SK-N-SH treated with all-trans-retinoic acid at 6 μM for 48 hours (cell line): Measurements from ENCODE around the gene ARHGAP15.

Source experiments
- ATAC-seq: fragments of 200-7000 bp; cut with Tn5 transposase; 3 replicates; pipeline ENCODE4 v1.9.1; 2020; ENCODE audit warnings: mild to moderate bottlenecking, moderate library complexity
- ARNTL ChIP-seq: fragments of 450-650 bp; formaldehyde crosslinking; IDR thresholded peaks from 2 replicates; pipeline ENCODE4 v1.5.0; 2020; ENCODE audit warnings: low read depth, mild to moderate bottlenecking, moderate library complexity, borderline replicate concordance
- CSDC2 ChIP-seq: fragments of 250-450 bp; sonication (Bioruptor Pico); IDR thresholded peaks from 2 replicates; pipeline ENCODE4 v1.5.0; 2020; ENCODE audit warnings: mild to moderate bottlenecking, moderate library complexity
- ESRRG ChIP-seq: fragments of 250-450 bp; sonication (Bioruptor Pico); IDR thresholded peaks from 2 replicates; pipeline ENCODE4 v1.6.1; 2021; ENCODE audit warnings: mild to moderate bottlenecking
- GLIS3 ChIP-seq: fragments of 250-450 bp; sonication (Bioruptor Pico); IDR thresholded peaks from 2 replicates; pipeline ENCODE4 v1.5.0; 2020; ENCODE audit warnings: mild to moderate bottlenecking, moderate library complexity
- ISL1 ChIP-seq: fragments of 250-450 bp; sonication (Bioruptor Pico); IDR thresholded peaks from 2 replicates; pipeline ENCODE4 v2.1.2; 2022; ENCODE audit warnings: mild to moderate bottlenecking, moderate library complexity
- OSR1 ChIP-seq: fragments of 250-450 bp; sonication (Bioruptor Pico); IDR thresholded peaks from 2 replicates; pipeline ENCODE4 v1.8.0; 2022; ENCODE audit warnings: moderate library complexity, mild to moderate bottlenecking, inconsistent platforms
- PATZ1 ChIP-seq: fragments of 250-450 bp; sonication (Bioruptor Pico); IDR thresholded peaks from 2 replicates; pipeline ENCODE4 v1.8.0; 2020; ENCODE audit warnings: mild to moderate bottlenecking, moderate library complexity, borderline replicate concordance
- POU6F1 ChIP-seq: fragments of 250-450 bp; sonication (Bioruptor Pico); IDR thresholded peaks from 2 replicates; pipeline ENCODE4 v1.8.0; 2021; ENCODE audit warnings: low read depth, mild to moderate bottlenecking, moderate library complexity, borderline replicate concordance
- PPARA ChIP-seq: fragments of 250-450 bp; sonication (Bioruptor Pico); IDR thresholded peaks from 2 replicates; pipeline ENCODE4 v1.5.0; 2020; ENCODE audit warnings: mild to moderate bottlenecking, borderline replicate concordance
- RARB ChIP-seq: fragments of 250-450 bp; sonication (Bioruptor Pico); IDR thresholded peaks from 2 replicates; pipeline ENCODE4 v1.8.0; 2021; ENCODE audit warnings: mild to moderate bottlenecking, moderate library complexity
- SNAI2 ChIP-seq: fragments of 250-450 bp; sonication (Bioruptor Pico); IDR thresholded peaks from 2 replicates; pipeline ENCODE4 v1.5.0; 2020; ENCODE audit warnings: mild to moderate bottlenecking, moderate library complexity
- TCF4 ChIP-seq: fragments of 250-450 bp; sonication (Bioruptor Pico); IDR thresholded peaks from 2 replicates; pipeline ENCODE4 v1.8.0; 2021; ENCODE audit warnings: mild to moderate bottlenecking, moderate library complexity, borderline replicate concordance
- TOX ChIP-seq: fragments of 250-450 bp; sonication (Bioruptor Pico); IDR thresholded peaks from 2 replicates; pipeline ENCODE4 v1.8.0; 2021; ENCODE audit warnings: mild to moderate bottlenecking, moderate library complexity, borderline replicate concordance
- TSHZ2 ChIP-seq: fragments of 250-450 bp; sonication (Bioruptor Pico); IDR thresholded peaks from 2 replicates; pipeline ENCODE4 v1.5.0; 2020; ENCODE audit warnings: mild to moderate bottlenecking, moderate library complexity
- ZFP3 ChIP-seq: fragments of 250-450 bp; sonication (Bioruptor Pico); IDR thresholded peaks from 2 replicates; pipeline ENCODE4 v1.5.0; 2020; ENCODE audit warnings: mild to moderate bottlenecking, moderate library complexity
- ZFP30 ChIP-seq: fragments of 450-650 bp; formaldehyde crosslinking; IDR thresholded peaks from 2 replicates; pipeline ENCODE4 v1.5.0; 2022; ENCODE audit warnings: mild to moderate bottlenecking, moderate library complexity
- ZNF565 ChIP-seq: fragments of 450-650 bp; formaldehyde crosslinking; conservative IDR thresholded peaks from 2 replicates; pipeline ENCODE4 v1.5.0; 2020; ENCODE audit warnings: low read depth, mild to moderate bottlenecking, moderate library complexity
- ZNF70 ChIP-seq: fragments of 450-650 bp; formaldehyde crosslinking; IDR thresholded peaks from 2 replicates; pipeline ENCODE4 v1.5.0; 2020; ENCODE audit warnings: mild to moderate bottlenecking, moderate library complexity
- ZNF8 ChIP-seq: fragments of 450-650 bp; formaldehyde crosslinking; IDR thresholded peaks from 2 replicates; pipeline ENCODE4 v1.5.0; 2020; ENCODE audit warnings: mild to moderate bottlenecking, moderate library complexity
- TF ChIP-seq, protein P1 (sequence below): fragments of 250-450 bp; sonication (Bioruptor Pico); IDR thresholded peaks from 2 replicates; pipeline ENCODE4 v1.5.1; 2020; ENCODE audit warnings: low read depth, mild to moderate bottlenecking, moderate library complexity
- TF ChIP-seq, protein P2 (sequence below): fragments of 250-450 bp; sonication (Bioruptor Pico); IDR thresholded peaks from 2 replicates; pipeline ENCODE4 v1.5.1; 2021; ENCODE audit warnings: mild to moderate bottlenecking, moderate library complexity

Gene ARHGAP15

GRCh38 chr2:143252138-143252907 lies 123.1 kb downstream of the ARHGAP15 start:
- no peak for ATAC-seq
- TF ChIP-seq ZFP30 (CRISPR knock-in tag) (no peak), RARB (CRISPR knock-in tag) (no peak), ISL1 (CRISPR knock-in tag) (no peak), SNAI2 (CRISPR knock-in tag) (no peak), ZFP3 (CRISPR knock-in tag) (no peak), PATZ1 (CRISPR knock-in tag) (no peak), GLIS3 (CRISPR knock-in tag) (no peak), PPARA (CRISPR knock-in tag) (no peak), TOX (CRISPR knock-in tag) (no peak), ARNTL (CRISPR knock-in tag) (no peak), ZNF70 (CRISPR knock-in tag) (no peak), TSHZ2 (CRISPR knock-in tag) (no peak), POU6F1 (CRISPR knock-in tag) (no peak)
- TF ChIP-seq, protein P1, sequence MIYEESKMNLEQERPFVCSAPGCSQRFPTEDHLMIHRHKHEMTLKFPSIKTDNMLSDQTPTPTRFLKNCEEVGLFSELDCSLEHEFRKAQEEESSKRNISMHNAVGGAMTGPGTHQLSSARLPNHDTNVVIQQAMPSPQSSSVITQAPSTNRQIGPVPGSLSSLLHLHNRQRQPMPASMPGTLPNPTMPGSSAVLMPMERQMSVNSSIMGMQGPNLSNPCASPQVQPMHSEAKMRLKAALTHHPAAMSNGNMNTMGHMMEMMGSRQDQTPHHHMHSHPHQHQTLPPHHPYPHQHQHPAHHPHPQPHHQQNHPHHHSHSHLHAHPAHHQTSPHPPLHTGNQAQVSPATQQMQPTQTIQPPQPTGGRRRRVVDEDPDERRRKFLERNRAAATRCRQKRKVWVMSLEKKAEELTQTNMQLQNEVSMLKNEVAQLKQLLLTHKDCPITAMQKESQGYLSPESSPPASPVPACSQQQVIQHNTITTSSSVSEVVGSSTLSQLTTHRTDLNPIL (CRISPR knock-in tag): no peak

GRCh38 chr2:143254110-143254509 lies 124.9 kb downstream of the ARHGAP15 start:
- ATAC-seq: no peak
- TF ChIP-seq, protein P1 (CRISPR knock-in tag): no peak
- TF ChIP-seq, protein P2, sequence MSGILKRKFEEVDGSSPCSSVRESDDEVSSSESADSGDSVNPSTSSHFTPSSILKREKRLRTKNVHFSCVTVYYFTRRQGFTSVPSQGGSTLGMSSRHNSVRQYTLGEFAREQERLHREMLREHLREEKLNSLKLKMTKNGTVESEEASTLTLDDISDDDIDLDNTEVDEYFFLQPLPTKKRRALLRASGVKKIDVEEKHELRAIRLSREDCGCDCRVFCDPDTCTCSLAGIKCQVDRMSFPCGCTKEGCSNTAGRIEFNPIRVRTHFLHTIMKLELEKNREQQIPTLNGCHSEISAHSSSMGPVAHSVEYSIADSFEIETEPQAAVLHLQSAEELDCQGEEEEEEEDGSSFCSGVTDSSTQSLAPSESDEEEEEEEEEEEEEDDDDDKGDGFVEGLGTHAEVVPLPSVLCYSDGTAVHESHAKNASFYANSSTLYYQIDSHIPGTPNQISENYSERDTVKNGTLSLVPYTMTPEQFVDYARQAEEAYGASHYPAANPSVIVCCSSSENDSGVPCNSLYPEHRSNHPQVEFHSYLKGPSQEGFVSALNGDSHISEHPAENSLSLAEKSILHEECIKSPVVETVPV (CRISPR knock-in tag): no peak
- TF ChIP-seq ESRRG (CRISPR knock-in tag) (no peak), CSDC2 (CRISPR knock-in tag) (no peak), GLIS3 (CRISPR knock-in tag) (no peak), TCF4 (CRISPR knock-in tag) (no peak), OSR1 (no peak), ZNF8 (CRISPR knock-in tag) (no peak), TOX (CRISPR knock-in tag) (no peak), POU6F1 (CRISPR knock-in tag) (no peak), ARNTL (CRISPR knock-in tag) (no peak), ISL1 (CRISPR knock-in tag) (no peak), PPARA (CRISPR knock-in tag) (no peak), ZNF565 (CRISPR knock-in tag) (no peak), ZFP30 (CRISPR knock-in tag) (no peak), SNAI2 (CRISPR knock-in tag) (no peak)
